PFSK-1 (cell line): ENCODE results near the gene KRTAP24-1. TPM values are rescaled to one million over a fixed set of nuclear protein-coding genes. Genes with fewer than 3 reads are reported as not detected.

Source experiments
- FOXP2 ChIP-seq: optimal IDR thresholded peaks from 2 replicates; pipeline ENCODE3; 2011; ENCODE audit warnings: borderline replicate concordance, control low read depth, inconsistent platforms; ENCODE audit not compliant: insufficient read depth; ENCODE audit errors: extremely low read length, extremely low read depth
- POLR2AphosphoS5 ChIP-seq: IDR thresholded peaks from 2 replicates; pipeline ENCODE4 v1.6.1; 2012; ENCODE audit warnings: low read depth, mild to moderate bottlenecking, control low read depth, low read length, moderate library complexity
- REST ChIP-seq, 2 experiments: IDR thresholded peaks; 2 replicates each; pipeline versions ENCODE4 v1.6.1 to v1.8.0; 2011 to 2012; ENCODE audit warnings: low read depth in 2 of 2, low read length in 2 of 2, control low read depth in 1 of 2, inconsistent platforms in 1 of 2, mild to moderate bottlenecking in 1 of 2, moderate library complexity in 1 of 2; ENCODE audit not compliant: insufficient read depth in 1 of 2
- SIN3A ChIP-seq: IDR thresholded peaks from 2 replicates; pipeline ENCODE4 v1.6.1; 2012; ENCODE audit warnings: mild to moderate bottlenecking, low read length, moderate library complexity, borderline replicate concordance; ENCODE audit not compliant: insufficient read depth
- TAF1 ChIP-seq: IDR thresholded peaks from 2 replicates; pipeline ENCODE4 v1.6.1; 2012; ENCODE audit warnings: low read length, control low read depth, borderline replicate concordance; ENCODE audit not compliant: insufficient read depth
- polyA plus RNA-seq: library from polyadenylated mRNA; unstranded; fragments of >200 nt; gene quantifications from one replicate; pipeline ENCODE4 v1.2.1, GENCODE V29; 2012; ENCODE audit warnings: low read depth, missing spikeins; ENCODE audit not compliant: insufficient read length

KRTAP24-1 gene
- not detected for polyA plus RNA-seq

GRCh38 chr21:30282850-30283249 is at the start of gene KRTAP24-1:
TSS of gene KRTAP24-1 (minus strand) at chr21:30282950. CDS start at chr21:30282932, 18 bp downstream.
- TF ChIP-seq TAF1 (no peak), SIN3A (no peak), POLR2AphosphoS5 (no peak), REST (IDR thresholded peaks at IDR 0.05; ENCODE audit: insufficient read depth in 1 of 2, low read depth in 2 of 2, low read length in 2 of 2) (no peak), FOXP2 (no peak)

- no peak for TF ChIP-seq FOXP2
- no peak for TF ChIP-seq TAF1
- TF ChIP-seq SIN3A, result no peak
- no peak for TF ChIP-seq REST (IDR thresholded peaks at IDR 0.05; ENCODE audit: insufficient read depth in 1 of 2, low read depth in 2 of 2, low read length in 2 of 2)
- no peak for TF ChIP-seq POLR2AphosphoS5
Observed at GRCh38 chr21:30329203-30329875, 46.6 kb upstream of the KRTAP24-1 start.

GRCh38 chr21:30326390-30326789 is 43.6 kb upstream of the KRTAP24-1 start:
- TF ChIP-seq SIN3A (no peak), POLR2AphosphoS5 (no peak), TAF1 (no peak), REST (IDR thresholded peaks at IDR 0.05; ENCODE audit: insufficient read depth in 1 of 2, low read depth in 2 of 2, low read length in 2 of 2) (no peak), FOXP2 (no peak)

DNA sequence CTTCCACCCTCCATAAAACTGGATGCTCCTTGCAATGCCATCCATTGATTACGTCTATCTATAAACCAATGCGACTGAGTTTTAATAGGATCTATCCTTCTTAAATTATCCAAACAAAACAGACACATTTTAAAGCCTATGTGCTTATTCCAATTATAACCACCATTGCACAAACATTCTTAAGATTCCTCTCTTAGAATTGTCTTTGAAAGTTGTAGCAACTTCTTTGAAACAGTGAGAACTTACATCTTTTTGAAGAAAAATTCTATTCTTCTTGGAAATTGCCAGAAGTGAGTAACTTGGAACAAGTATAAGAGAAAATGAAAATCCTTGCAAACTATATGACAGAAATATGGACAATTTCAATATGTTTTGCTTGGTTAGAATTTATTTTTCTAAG is 37.5 kb upstream of the KRTAP24-1 start, which contains the start of gene KRTAP26-1:
Gene KRTAP26-1, minus strand, starts transcription at position 101 of the 400 bp plus-strand sequence. CDS start 280 bp downstream, outside the sequence.
- TF ChIP-seq FOXP2 (no peak), TAF1 (no peak), POLR2AphosphoS5 (no peak), SIN3A (no peak), REST (IDR thresholded peaks at IDR 0.05; ENCODE audit: insufficient read depth in 1 of 2, low read depth in 2 of 2, low read length in 2 of 2) (no peak)
